CD14-positive monocyte (primary cell): Measurements from ENCODE around the gene MEGF6. TPM values are rescaled to one million over a fixed set of nuclear protein-coding genes. Genes with fewer than 3 reads are reported as not detected.

Source experiments
- DNase-seq, 3 donors: peaks; one replicate each; pipeline ENCODE4 v3.0.0-alpha.2; 2011 to 2022
- H2AFZ ChIP-seq: 2 replicates; pipeline ENCODE4 v1.6.0; 2012; ENCODE audit warnings: mild to moderate bottlenecking, low read depth, low read length, inconsistent platforms; ENCODE audit not compliant: insufficient read depth, poor library complexity, severe bottlenecking
- H3K27ac ChIP-seq, 2 donors: 1 replicate in 1 of 2; 2 replicates in 1 of 2; pipeline ENCODE4 v1.5.1; 2012 to 2013; ENCODE audit warnings: low read length in 2 of 2, control low read depth in 1 of 2, inconsistent platforms in 1 of 2, low read depth in 1 of 2, mild to moderate bottlenecking in 1 of 2
- H3K27me3 ChIP-seq, 2 donors: one replicate each; pipeline versions ENCODE4 v1.6.0 to v1.6.1; 2011 to 2013; ENCODE audit warnings: low read length in 2 of 2; ENCODE audit not compliant: control insufficient read depth in 2 of 2, insufficient read depth in 2 of 2
- H3K36me3 ChIP-seq, 2 donors: replicated peaks in 1 of 2; 1 replicate in 1 of 2; 2 replicates in 1 of 2; pipeline versions ENCODE4 v1.5.1 to v1.6.1; 2012 to 2013; ENCODE audit warnings: low read length in 2 of 2, control low read depth in 1 of 2, inconsistent platforms in 1 of 2, mild to moderate bottlenecking in 1 of 2; ENCODE audit not compliant: insufficient read depth in 2 of 2, control insufficient read depth in 1 of 2
- H3K4me1 ChIP-seq, 2 donors: 1 replicate in 1 of 2; 2 replicates in 1 of 2; pipeline versions ENCODE4 v1.5.1 to v1.6.1; 2012 to 2013; ENCODE audit warnings: low read length in 2 of 2, control low read depth in 1 of 2, inconsistent platforms in 1 of 2, mild to moderate bottlenecking in 1 of 2, moderate library complexity in 1 of 2; ENCODE audit not compliant: insufficient read depth in 2 of 2, control insufficient read depth in 1 of 2
- H3K4me2 ChIP-seq: replicated peaks from 2 replicates; pipeline ENCODE3; 2012; ENCODE audit warnings: low read length, moderate library complexity, mild to moderate bottlenecking; ENCODE audit not compliant: poor library complexity, severe bottlenecking; ENCODE audit errors: extremely low read depth
- H3K4me3 ChIP-seq, 3 experiments: fragments of 200-600 bp in 1 of 3; sonication (generic) in 1 of 3; replicated peaks in 1 of 3; 1 replicate in 2 of 3; 2 replicates in 1 of 3; pipeline ENCODE4 v1.5.1; 2011 to 2013; ENCODE audit warnings: low read length in 3 of 3, mild to moderate bottlenecking in 3 of 3, control low read depth in 2 of 3, low read depth in 2 of 3, inconsistent platforms in 1 of 3, moderate library complexity in 1 of 3
- H3K79me2 ChIP-seq: 2 replicates; pipeline ENCODE4 v1.6.0; 2012; ENCODE audit warnings: mild to moderate bottlenecking, control low read depth, inconsistent platforms, low read length, moderate library complexity; ENCODE audit not compliant: insufficient read depth
- H3K9ac ChIP-seq: 2 replicates; pipeline ENCODE4 v1.6.0; 2017; ENCODE audit warnings: low read length, mild to moderate bottlenecking; ENCODE audit not compliant: insufficient read depth, poor library complexity, severe bottlenecking
- H3K9me3 ChIP-seq, 2 donors: replicated peaks in 1 of 2; 1 replicate in 1 of 2; 2 replicates in 1 of 2; pipeline versions ENCODE4 v1.5.1 to v1.6.1; 2012 to 2013; ENCODE audit warnings: low read length in 2 of 2, control low read depth in 1 of 2; ENCODE audit not compliant: control insufficient read depth in 1 of 2, insufficient read depth in 1 of 2
- H4K20me1 ChIP-seq: 2 replicates; pipeline ENCODE4 v1.6.0; 2012; ENCODE audit warnings: mild to moderate bottlenecking, low read length, control low read depth, moderate library complexity; ENCODE audit not compliant: insufficient read depth
- H3K27ac Mint-ChIP-seq, 7 donors: one replicate each; pipeline ENCODE4 v1.8.0; 2020; ENCODE audit warnings: mild to moderate bottlenecking in 7 of 7, mixed read lengths in 7 of 7, moderate library complexity in 6 of 7, inconsistent platforms in 2 of 7
- H3K27me3 Mint-ChIP-seq, 3 donors: one replicate each; pipeline ENCODE4 v1.8.0; 2021 to 2022; ENCODE audit warnings: low read depth in 3 of 3, mild to moderate bottlenecking in 3 of 3, mixed read lengths in 3 of 3, moderate library complexity in 3 of 3, inconsistent platforms in 1 of 3
- H3K36me3 Mint-ChIP-seq, 2 donors: one replicate each; pipeline ENCODE4 v1.8.0; 2020; ENCODE audit warnings: mixed read lengths in 2 of 2, inconsistent platforms in 1 of 2, mild to moderate bottlenecking in 1 of 2
- H3K4me1 Mint-ChIP-seq: one replicate; pipeline ENCODE4 v1.8.0; 2020; ENCODE audit warnings: mild to moderate bottlenecking, mixed read lengths
- H3K4me3 Mint-ChIP-seq, 2 donors: one replicate each; pipeline ENCODE4 v1.8.0; 2020; ENCODE audit warnings: mild to moderate bottlenecking in 2 of 2, mixed read lengths in 2 of 2, moderate library complexity in 1 of 2
- H3K9me3 Mint-ChIP-seq, 7 donors: one replicate each; pipeline ENCODE4 v1.8.0; 2020 to 2022; ENCODE audit warnings: mixed read lengths in 7 of 7, mild to moderate bottlenecking in 6 of 7, moderate library complexity in 6 of 7, inconsistent platforms in 2 of 7
- WGBS: methylation state at CpG from one replicate; pipeline ENCODE4 v1.1.5; 2013; ENCODE audit warnings: missing lambda C conversion rate; ENCODE audit not compliant: insufficient coverage; 5-methylcytosine and 5-hydroxymethylcytosine counted together
- intact Hi-C, 2 donors: fragments of 100-400 bp; cut with micrococcal nuclease; formaldehyde crosslinking; loops; one replicate each; pipeline versions ENCODE4 v1.15.0 to v1.15.1; 2023
- polyA plus RNA-seq, 3 donors: library from polyadenylated mRNA; depleted of rRNA in 1 of 3; unstranded in 2 of 3; stranded (reverse) in 1 of 3; fragments of 300-500 nt in 2 of 3; fragments of >200 nt in 1 of 3; fragmentation: Illumina TruSeq in 2 of 3; gene quantifications; 1 replicate in 2 of 3; 2 replicates in 1 of 3; pipeline ENCODE4 v1.2.3, GENCODE V29; 2012 to 2021
- TF ChIP-seq, protein P1 (sequence below): fragments of 200-600 bp; IDR thresholded peaks from one replicate; pipeline ENCODE4 v1.8.0; 2022; ENCODE audit warnings: antibody characterized with exemption, mild to moderate bottlenecking

The MEGF6 gene
- polyA plus RNA-seq, 3 donors: 0.39 to 3.8 (median 1.2) TPM

DNA sequence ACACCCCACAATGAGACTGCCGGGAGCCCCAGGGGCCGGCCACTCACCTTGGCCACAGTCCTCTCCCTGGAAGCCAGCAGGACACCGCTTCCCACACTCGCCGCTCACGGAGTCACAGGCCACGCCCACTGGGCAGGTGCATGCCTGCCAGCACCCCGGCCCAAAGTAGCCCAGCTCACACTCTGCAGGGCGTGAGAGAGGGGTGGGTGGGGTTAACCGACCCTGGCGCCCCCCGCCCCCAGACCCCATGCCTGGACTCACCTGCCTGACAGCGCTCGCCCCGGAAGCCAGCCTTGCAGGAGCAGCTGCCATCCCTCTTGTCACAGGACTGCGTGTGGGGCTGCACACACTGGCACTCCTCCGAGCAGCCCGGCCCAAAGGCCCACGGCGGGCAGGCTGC is 106.1 kb downstream of the MEGF6 start:
- H3K4me3 Mint-ChIP-seq: no peak overlapping the region
- Histone ChIP-seq H4K20me1 (no peaks in the 10 kb centered on the region), H3K4me1 (no peaks in the 10 kb centered on the region), H3K79me2 (no peaks in the 10 kb centered on the region), H3K4me3 (no peak overlapping the region), H2AFZ (no peak overlapping the region), H3K9ac (no peak overlapping the region), H3K9me3 (no peaks in the 10 kb centered on the region), H3K27me3 (no peaks in the 10 kb centered on the region), H3K27ac (no peak overlapping the region), H3K36me3 (no peaks in the 10 kb centered on the region), H3K4me2 (no peak overlapping the region)
- 93% methylated on average over 18 of the region's 20 CpGs for WGBS
- H3K36me3 Mint-ChIP-seq: peaks cover 0 to 3% of the 10 kb centered on the region in 2 donors
- TF ChIP-seq, protein P1, sequence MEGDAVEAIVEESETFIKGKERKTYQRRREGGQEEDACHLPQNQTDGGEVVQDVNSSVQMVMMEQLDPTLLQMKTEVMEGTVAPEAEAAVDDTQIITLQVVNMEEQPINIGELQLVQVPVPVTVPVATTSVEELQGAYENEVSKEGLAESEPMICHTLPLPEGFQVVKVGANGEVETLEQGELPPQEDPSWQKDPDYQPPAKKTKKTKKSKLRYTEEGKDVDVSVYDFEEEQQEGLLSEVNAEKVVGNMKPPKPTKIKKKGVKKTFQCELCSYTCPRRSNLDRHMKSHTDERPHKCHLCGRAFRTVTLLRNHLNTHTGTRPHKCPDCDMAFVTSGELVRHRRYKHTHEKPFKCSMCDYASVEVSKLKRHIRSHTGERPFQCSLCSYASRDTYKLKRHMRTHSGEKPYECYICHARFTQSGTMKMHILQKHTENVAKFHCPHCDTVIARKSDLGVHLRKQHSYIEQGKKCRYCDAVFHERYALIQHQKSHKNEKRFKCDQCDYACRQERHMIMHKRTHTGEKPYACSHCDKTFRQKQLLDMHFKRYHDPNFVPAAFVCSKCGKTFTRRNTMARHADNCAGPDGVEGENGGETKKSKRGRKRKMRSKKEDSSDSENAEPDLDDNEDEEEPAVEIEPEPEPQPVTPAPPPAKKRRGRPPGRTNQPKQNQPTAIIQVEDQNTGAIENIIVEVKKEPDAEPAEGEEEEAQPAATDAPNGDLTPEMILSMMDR: no peak
- DNase-seq: no peak
- H3K9me3 Mint-ChIP-seq: peaks cover 0 to 2% (median 0%) of the 10 kb centered on the region in 7 donors
- no peak overlapping the region for H3K27ac Mint-ChIP-seq
- H3K27me3 Mint-ChIP-seq: peaks cover 0 to 2% (median 1%) of the 10 kb centered on the region in 3 donors
- intact Hi-C loops: no loop called here
- H3K4me1 Mint-ChIP-seq: no peaks in the 10 kb centered on the region

DNA sequence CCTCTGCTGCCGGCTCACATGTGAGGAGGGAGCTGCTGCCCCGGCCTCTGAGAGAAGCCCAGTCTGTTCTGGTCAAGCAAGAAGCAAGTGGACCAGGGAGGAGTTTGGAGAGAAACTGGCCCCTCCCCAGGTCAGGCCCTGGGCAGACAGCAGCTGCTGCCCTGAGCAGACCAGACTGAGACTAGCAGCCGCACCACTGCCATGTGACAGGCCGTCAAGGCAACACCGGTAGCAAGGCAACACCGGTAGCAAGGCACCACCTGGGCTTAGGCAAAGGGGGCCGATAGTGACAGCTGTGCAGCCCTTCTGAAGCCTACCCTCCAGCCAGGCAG is 106.5 kb downstream of the MEGF6 start:
- Histone ChIP-seq H3K79me2 (no peaks in the 10 kb centered on the region), H3K4me1 (no peaks in the 10 kb centered on the region), H3K27ac (no peak overlapping the region), H3K9me3 (no peaks in the 10 kb centered on the region), H4K20me1 (no peaks in the 10 kb centered on the region), H3K4me3 (no peak overlapping the region), H2AFZ (no peak overlapping the region), H3K36me3 (no peaks in the 10 kb centered on the region), H3K27me3 (no peaks in the 10 kb centered on the region), H3K4me2 (no peak overlapping the region), H3K9ac (no peak overlapping the region)
- TF ChIP-seq, protein P1: no peak
- WGBS: 93% methylated on average over 7 of the region's 7 CpGs
- H3K4me1 Mint-ChIP-seq: no peaks in the 10 kb centered on the region
- H3K4me3 Mint-ChIP-seq: no peak overlapping the region
- intact Hi-C loops: no loop called here
- peaks cover 0 to 2% (median 0%) of the 10 kb centered on the region in 7 donors for H3K9me3 Mint-ChIP-seq
- no peak overlapping the region for H3K27ac Mint-ChIP-seq
- H3K36me3 Mint-ChIP-seq: peaks cover 0 to 3% of the 10 kb centered on the region in 2 donors
- H3K27me3 Mint-ChIP-seq: peaks cover 0 to 2% (median 1%) of the 10 kb centered on the region in 3 donors
- no peak for DNase-seq
